Lower leg skin (tissue), 3 donors: Measurements from ENCODE around the gene TMEM135.

Experiments used
- CTCF ChIP-seq, 3 donors: fragments of 450-650 bp; IDR thresholded peaks; one replicate each; pipeline ENCODE4 v1.5.1; 2016; ENCODE audit warnings: antibody characterized with exemption in 3 of 3, mild to moderate bottlenecking in 3 of 3, moderate library complexity in 2 of 3
- POLR2A ChIP-seq, 2 donors: fragments of 450-650 bp; IDR thresholded peaks; one replicate each; pipeline ENCODE4 v1.6.1; 2016 to 2017; ENCODE audit warnings: antibody characterized with exemption in 2 of 2, mild to moderate bottlenecking in 1 of 2, moderate library complexity in 1 of 2

GRCh38 chr11:87142594-87142993 lies 104.9 kb downstream of the TMEM135 start:
- no peak for TF ChIP-seq CTCF (IDR thresholded peaks at IDR 0.05)
- TF ChIP-seq POLR2A (IDR thresholded peaks at IDR 0.05), result no peak
